ENCODE measurements around the gene ZMYM2.
A peak's percentile ranks its signal among the peaks of the same experiment; 100 is the strongest.
"Not testable (repeated sequence)": the region's sequence is repeated elsewhere in the genome, so short reads cannot be mapped to it uniquely, and the experiment has no call there.

The ZMYM2 gene

DNA sequence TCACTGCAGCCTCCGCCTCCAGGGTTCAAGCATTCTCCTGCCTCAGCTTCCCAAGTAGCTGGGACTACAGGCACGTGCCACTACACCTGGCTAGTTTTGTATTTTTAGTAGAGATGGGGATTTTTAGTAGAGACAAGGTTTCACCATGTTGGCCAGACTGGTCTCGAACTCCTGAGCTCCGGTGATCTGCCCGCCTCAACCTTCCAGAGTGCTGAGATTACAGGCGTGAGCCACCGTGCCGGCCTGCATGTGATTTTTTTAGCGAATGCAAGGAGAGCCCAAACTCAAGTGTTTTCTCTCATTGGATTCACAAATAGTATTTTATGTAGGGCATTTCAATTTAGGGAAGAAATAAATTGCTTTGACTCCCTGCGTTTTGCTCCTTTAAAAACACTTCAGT, 4.4 kb downstream of the ZMYM2 start:
- no peaks in the 10 kb centered on the region for H3K9me2 ChIP-seq (replicated peaks; ENCODE audit: insufficient read depth, low read length)
- H3K27me3 ChIP-seq (replicated peaks; ENCODE audit: insufficient read depth, low read length), result no peaks in the 10 kb centered on the region
- H3K79me2 ChIP-seq (ENCODE audit: low read length), result peaks cover 50% of the 10 kb centered on the region
- TF ChIP-seq EZH2 (optimal IDR thresholded peaks at IDR 0.05; ENCODE audit: low read depth, low read length), result no peak
- TF ChIP-seq, protein P1, sequence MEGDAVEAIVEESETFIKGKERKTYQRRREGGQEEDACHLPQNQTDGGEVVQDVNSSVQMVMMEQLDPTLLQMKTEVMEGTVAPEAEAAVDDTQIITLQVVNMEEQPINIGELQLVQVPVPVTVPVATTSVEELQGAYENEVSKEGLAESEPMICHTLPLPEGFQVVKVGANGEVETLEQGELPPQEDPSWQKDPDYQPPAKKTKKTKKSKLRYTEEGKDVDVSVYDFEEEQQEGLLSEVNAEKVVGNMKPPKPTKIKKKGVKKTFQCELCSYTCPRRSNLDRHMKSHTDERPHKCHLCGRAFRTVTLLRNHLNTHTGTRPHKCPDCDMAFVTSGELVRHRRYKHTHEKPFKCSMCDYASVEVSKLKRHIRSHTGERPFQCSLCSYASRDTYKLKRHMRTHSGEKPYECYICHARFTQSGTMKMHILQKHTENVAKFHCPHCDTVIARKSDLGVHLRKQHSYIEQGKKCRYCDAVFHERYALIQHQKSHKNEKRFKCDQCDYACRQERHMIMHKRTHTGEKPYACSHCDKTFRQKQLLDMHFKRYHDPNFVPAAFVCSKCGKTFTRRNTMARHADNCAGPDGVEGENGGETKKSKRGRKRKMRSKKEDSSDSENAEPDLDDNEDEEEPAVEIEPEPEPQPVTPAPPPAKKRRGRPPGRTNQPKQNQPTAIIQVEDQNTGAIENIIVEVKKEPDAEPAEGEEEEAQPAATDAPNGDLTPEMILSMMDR (IDR thresholded peaks at IDR 0.05; ENCODE audit: low read length), result no peak
- TF ChIP-seq EZH2phosphoT487 (IDR thresholded peaks at IDR 0.05; ENCODE audit: low read length), result no peak
- H2AFZ ChIP-seq (ENCODE audit: low read length), result no peak overlapping the region
- no peak for DNase-seq
- no peaks in the 10 kb centered on the region for H3K36me3 ChIP-seq (replicated peaks; ENCODE audit: insufficient read depth, low read length)
- peaks cover 22% of the 10 kb centered on the region for H3K4me1 ChIP-seq (ENCODE audit: low read length)
- no peak overlapping the region for H3K27ac ChIP-seq (ENCODE audit: low read length)
- H3K9ac ChIP-seq (ENCODE audit: low read length), result no peak overlapping the region
- H3F3A ChIP-seq (ENCODE audit: insufficient read depth, low read length), result peaks cover 24% of the 10 kb centered on the region
- no peak overlapping the region for H3K4me2 ChIP-seq (ENCODE audit: low read depth, low read length)
- no peaks in the 10 kb centered on the region for H4K20me1 ChIP-seq (ENCODE audit: insufficient read depth, low read length)
- no peaks in the 10 kb centered on the region for H3K9me3 ChIP-seq (replicated peaks; ENCODE audit: insufficient read depth, low read length)
- H3K4me3 ChIP-seq (ENCODE audit: low read length), result no peak overlapping the region

DNA sequence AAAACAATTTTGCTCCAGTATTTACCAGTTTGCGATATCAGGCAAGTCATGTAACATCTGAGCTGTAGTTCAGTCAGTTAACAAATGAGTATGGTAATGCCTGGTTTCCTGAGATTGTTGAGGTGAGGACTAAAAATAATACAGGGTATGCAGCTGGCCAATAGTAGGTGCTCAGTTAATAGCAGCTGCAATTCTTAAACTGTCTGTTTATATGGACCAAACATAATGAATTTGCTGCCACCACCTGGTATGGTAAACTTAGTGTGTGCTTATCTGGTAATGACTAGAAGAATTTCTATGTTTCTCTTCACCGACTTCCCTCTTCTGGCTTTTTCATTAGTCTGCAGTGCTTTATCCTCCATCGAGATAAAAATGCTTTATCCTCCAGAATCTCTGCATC, 9.1 kb downstream of the ZMYM2 start:
- H3K4me3 ChIP-seq (ENCODE audit: low read length), result no peak overlapping the region
- H3K79me2 ChIP-seq (ENCODE audit: low read length), result peaks cover 66% of the 10 kb centered on the region
- H3K9me3 ChIP-seq (replicated peaks; ENCODE audit: insufficient read depth, low read length), result no peaks in the 10 kb centered on the region
- H3K27ac ChIP-seq (ENCODE audit: low read length), result peak overlapping the region; percentile 27; the same call in 1 of the 2 replicates
- H3F3A ChIP-seq (ENCODE audit: insufficient read depth, low read length), result peaks cover 12% of the 10 kb centered on the region; the same call in 1 of the 2 replicates
- H3K9ac ChIP-seq (ENCODE audit: low read length), result no peak overlapping the region
- H2AFZ ChIP-seq (ENCODE audit: low read length), result no peak overlapping the region
- H4K20me1 ChIP-seq (ENCODE audit: insufficient read depth, low read length), result no peaks in the 10 kb centered on the region
- H3K4me2 ChIP-seq (ENCODE audit: low read depth, low read length), result no peak overlapping the region; the same call in 1 of the 2 replicates
- H3K4me1 ChIP-seq (ENCODE audit: low read length), result 0 out of 2 replicates have a peak, but pooled peaks cover 11% of the 10 kb centered on the region
- no peaks in the 10 kb centered on the region for H3K9me2 ChIP-seq (replicated peaks; ENCODE audit: insufficient read depth, low read length)
- no peaks in the 10 kb centered on the region for H3K36me3 ChIP-seq (replicated peaks; ENCODE audit: insufficient read depth, low read length)
- DNase-seq, result peak; percentile 77
- no peak for TF ChIP-seq EZH2 (optimal IDR thresholded peaks at IDR 0.05; ENCODE audit: low read depth, low read length)
- TF ChIP-seq, protein P1 (IDR thresholded peaks at IDR 0.05; ENCODE audit: low read length), result peak; percentile 29
- no peaks in the 10 kb centered on the region for H3K27me3 ChIP-seq (replicated peaks; ENCODE audit: insufficient read depth, low read length)

DNA sequence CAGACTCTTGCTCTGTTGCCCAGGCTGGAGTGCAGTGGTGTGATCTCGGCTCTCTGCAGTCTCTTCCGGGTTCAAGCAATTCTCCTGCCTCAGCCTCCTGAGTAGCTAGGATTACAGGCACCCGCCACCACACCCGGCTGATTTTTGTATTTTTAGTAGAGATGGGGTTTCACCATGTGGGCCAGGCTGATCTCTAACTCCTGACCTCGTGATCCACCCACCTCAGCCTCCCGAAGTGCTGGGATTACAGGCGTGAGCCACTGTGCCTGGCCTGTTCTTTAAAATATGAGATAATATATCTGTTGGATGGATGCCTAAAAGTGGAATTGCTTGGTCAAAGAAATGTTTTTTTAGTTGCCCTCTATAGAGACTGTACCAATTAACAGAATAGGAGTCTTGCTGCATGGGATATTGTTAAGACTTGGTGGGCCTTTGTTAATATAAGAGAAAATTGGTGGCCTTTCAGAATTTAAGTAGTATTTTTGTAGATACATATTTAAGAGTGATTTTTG, 16.0 kb downstream of the ZMYM2 start:
- not testable (repeated sequence) for H3K4me2 ChIP-seq (ENCODE audit: low read depth, low read length); H3K27ac ChIP-seq (ENCODE audit: low read length); H3K9ac ChIP-seq (ENCODE audit: low read length); H3K9me2 ChIP-seq (replicated peaks; ENCODE audit: insufficient read depth, low read length); H3K27me3 ChIP-seq (replicated peaks; ENCODE audit: insufficient read depth, low read length); H3F3A ChIP-seq (ENCODE audit: insufficient read depth, low read length); H3K9me3 ChIP-seq (replicated peaks; ENCODE audit: insufficient read depth, low read length); H4K20me1 ChIP-seq (ENCODE audit: insufficient read depth, low read length); H3K36me3 ChIP-seq (replicated peaks; ENCODE audit: insufficient read depth, low read length); DNase-seq; H3K4me3 ChIP-seq (ENCODE audit: low read length); H3K4me1 ChIP-seq (ENCODE audit: low read length); H2AFZ ChIP-seq (ENCODE audit: low read length)
- H3K79me2 ChIP-seq (ENCODE audit: low read length), result peaks cover 52% of the 10 kb centered on the region

DNA sequence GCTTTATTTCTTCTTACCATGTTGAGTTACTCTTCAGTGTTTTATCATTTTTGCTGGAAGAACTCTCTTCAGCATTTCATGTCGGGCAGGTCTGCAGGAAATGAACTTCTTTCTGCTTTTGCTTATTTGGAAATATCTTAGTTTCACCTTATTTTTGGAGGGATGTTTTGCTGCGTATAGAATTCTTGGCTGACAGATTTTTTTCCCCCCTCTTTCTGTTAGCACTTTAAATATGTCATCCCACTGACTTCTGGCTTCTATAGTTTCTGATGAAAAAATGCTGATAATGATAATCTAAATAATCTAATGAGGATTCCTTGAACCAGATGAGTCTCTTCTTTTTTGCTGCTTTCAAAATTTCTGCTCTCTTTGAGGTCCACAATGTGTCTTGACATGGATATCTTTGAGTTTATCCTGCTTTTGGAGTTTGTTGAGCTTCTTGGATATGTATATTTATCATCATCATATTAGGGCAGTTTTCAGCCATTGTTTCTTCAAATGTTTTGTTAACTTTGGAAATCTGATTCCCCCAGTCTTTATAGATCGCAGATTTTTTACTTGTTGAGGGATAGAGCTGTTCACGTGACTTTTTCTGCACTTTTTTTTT, 20.4 kb downstream of the ZMYM2 start:
- Histone ChIP-seq H2AFZ (ENCODE audit: low read length) (no peak overlapping the region), H3K79me2 (ENCODE audit: low read length) (peaks cover 55% of the 10 kb centered on the region), H3K4me3 (ENCODE audit: low read length) (no peak overlapping the region), H3K9me2 (replicated peaks; ENCODE audit: insufficient read depth, low read length) (no peaks in the 10 kb centered on the region), H3K36me3 (replicated peaks; ENCODE audit: insufficient read depth, low read length) (no peaks in the 10 kb centered on the region), H3K4me2 (ENCODE audit: low read depth, low read length) (no peak overlapping the region), H3K27me3 (replicated peaks; ENCODE audit: insufficient read depth, low read length) (no peaks in the 10 kb centered on the region), H3K4me1 (ENCODE audit: low read length) (no peaks in the 10 kb centered on the region), H3F3A (ENCODE audit: insufficient read depth, low read length) (no peaks in the 10 kb centered on the region), H4K20me1 (ENCODE audit: insufficient read depth, low read length) (no peaks in the 10 kb centered on the region), H3K27ac (ENCODE audit: low read length) (no peak overlapping the region), H3K9me3 (replicated peaks; ENCODE audit: insufficient read depth, low read length) (no peaks in the 10 kb centered on the region), H3K9ac (ENCODE audit: low read length) (no peak overlapping the region)
- no peak for TF ChIP-seq EZH2 (optimal IDR thresholded peaks at IDR 0.05; ENCODE audit: low read depth, low read length)
- TF ChIP-seq, protein P1 (IDR thresholded peaks at IDR 0.05; ENCODE audit: low read length), result no peak
- TF ChIP-seq EZH2phosphoT487 (IDR thresholded peaks at IDR 0.05; ENCODE audit: low read length), result no peak
- DNase-seq, result no peak
